Fibroblast of lung (primary cell): ENCODE data around the gene CALHM1. TPM values are rescaled to one million over a fixed set of nuclear protein-coding genes. Genes with fewer than 3 reads are reported as not detected.

Source experiments
- DNase-seq, 2 donors: peaks; one replicate each; pipeline versions ENCODE4 v3.0.0 to v3.0.0-alpha.2; 2010; ENCODE audit warnings: low read depth in 2 of 2
- H2AFZ ChIP-seq: 2 replicates; pipeline ENCODE4 v1.5.1; 2012; ENCODE audit warnings: low read length, control low read depth, inconsistent platforms
- H3K27ac ChIP-seq: 2 replicates; pipeline ENCODE4 v1.5.1; 2011; ENCODE audit warnings: low read length, control low read depth; ENCODE audit not compliant: insufficient read depth
- H3K27me3 ChIP-seq: 2 replicates; pipeline ENCODE4 v1.5.1; 2011; ENCODE audit warnings: mild to moderate bottlenecking, low read length; ENCODE audit not compliant: control insufficient read depth, insufficient read depth
- H3K36me3 ChIP-seq: 2 replicates; pipeline ENCODE4 v1.5.1; 2011; ENCODE audit warnings: low read length; ENCODE audit not compliant: control insufficient read depth, insufficient read depth
- H3K4me1 ChIP-seq: 2 replicates; pipeline ENCODE4 v1.5.1; 2011; ENCODE audit warnings: low read length; ENCODE audit not compliant: control insufficient read depth, insufficient read depth; ENCODE audit errors: extremely low read depth
- H3K4me2 ChIP-seq: 2 replicates; pipeline ENCODE4 v1.5.1; 2011; ENCODE audit warnings: low read length, control low read depth; ENCODE audit not compliant: insufficient read depth; ENCODE audit errors: extremely low read depth
- H3K4me3 ChIP-seq, 4 experiments: fragments of 200-600 bp in 1 of 4; sonication (generic) in 1 of 4; replicated peaks in 1 of 4; 2 replicates each; pipeline ENCODE4 v1.5.1; 2011 to 2016; ENCODE audit warnings: low read length in 4 of 4, low read depth in 3 of 4, mild to moderate bottlenecking in 3 of 4, control low read depth in 2 of 4, inconsistent platforms in 1 of 4, mixed read lengths in 1 of 4; ENCODE audit not compliant: insufficient read depth in 1 of 4; ENCODE audit errors: control extremely low read depth in 1 of 4
- H3K79me2 ChIP-seq: 2 replicates; pipeline ENCODE4 v1.5.1; 2012; ENCODE audit warnings: mild to moderate bottlenecking, low read length, inconsistent platforms; ENCODE audit not compliant: control insufficient read depth, insufficient read depth
- H3K9ac ChIP-seq: 2 replicates; pipeline ENCODE4 v1.5.1; 2011; ENCODE audit warnings: mild to moderate bottlenecking, low read length, control low read depth; ENCODE audit not compliant: insufficient read depth
- H3K9me3 ChIP-seq: 2 replicates; pipeline ENCODE4 v1.5.1; 2012; ENCODE audit warnings: low read depth, low read length; ENCODE audit not compliant: control insufficient read depth, insufficient read depth
- H4K20me1 ChIP-seq: 2 replicates; pipeline ENCODE4 v1.5.1; 2011; ENCODE audit warnings: low read length; ENCODE audit not compliant: control insufficient read depth, insufficient read depth; ENCODE audit errors: extremely low read depth
- CTCF ChIP-seq, 2 donors: IDR thresholded peaks in 1 of 2; conservative IDR thresholded peaks in 1 of 2; 1 replicate in 1 of 2; 2 replicates in 1 of 2; pipeline ENCODE4 v1.5.1; 2011 to 2012; ENCODE audit warnings: low read length in 2 of 2, control low read depth in 1 of 2, inconsistent platforms in 1 of 2, low read depth in 1 of 2, mild to moderate bottlenecking in 1 of 2
- EZH2 ChIP-seq: IDR thresholded peaks from 2 replicates; pipeline ENCODE4 v1.5.1; 2012; ENCODE audit warnings: low read length, control low read depth, mild to moderate bottlenecking; ENCODE audit errors: missing control alignments
- polyA plus RNA-seq, 2 donors: library from polyadenylated mRNA; depleted of rRNA in 1 of 2; stranded (reverse) in 1 of 2; unstranded in 1 of 2; fragments of >200 nt; gene quantifications; 2 replicates each; pipeline ENCODE4 v1.2.1, GENCODE V29; 2011 to 2012; ENCODE audit warnings: missing spikeins in 1 of 2
- total RNA-seq: library from RNA; depleted of rRNA; stranded (reverse); fragments of >200 nt; gene quantifications from 2 replicates; pipeline ENCODE4 v1.2.1, GENCODE V29; 2014

CALHM1 gene
- total and polyA plus RNA-seq, 2 donors (not counting 1 experiment from before 2014, with no cell fraction given): not detected

- Histone ChIP-seq H3K4me3 (no peak overlapping the region), H4K20me1 (no peaks in the 10 kb centered on the region), H2AFZ (no peak overlapping the region), H3K9ac (no peak overlapping the region), H3K27me3 (no peaks in the 10 kb centered on the region), H3K79me2 (no peaks in the 10 kb centered on the region), H3K9me3 (no peaks in the 10 kb centered on the region), H3K27ac (no peak overlapping the region), H3K36me3 (peaks cover 16% of the 10 kb centered on the region), H3K4me1 (no peaks in the 10 kb centered on the region), H3K4me2 (no peak overlapping the region)
- no peak for DNase-seq
- no peak for TF ChIP-seq CTCF (conservative IDR thresholded peaks at IDR 0.05 in 1 of 2, IDR thresholded peaks at IDR 0.05 in 1 of 2; ENCODE audit: low read depth in 1 of 2, low read length in 2 of 2)
- no peak for TF ChIP-seq EZH2
Measured at GRCh38 chr10:103429647-103430046, 29.1 kb downstream of the CALHM1 start.

- Histone ChIP-seq H2AFZ (no peak overlapping the region), H4K20me1 (no peaks in the 10 kb centered on the region), H3K36me3 (peaks cover 19% of the 10 kb centered on the region), H3K27ac (no peak overlapping the region), H3K4me2 (no peak overlapping the region), H3K4me3 (no peak overlapping the region), H3K27me3 (no peaks in the 10 kb centered on the region), H3K9me3 (no peaks in the 10 kb centered on the region), H3K9ac (no peak overlapping the region), H3K79me2 (no peaks in the 10 kb centered on the region), H3K4me1 (no peaks in the 10 kb centered on the region)
- TF ChIP-seq EZH2 (no peak), CTCF (conservative IDR thresholded peaks at IDR 0.05 in 1 of 2, IDR thresholded peaks at IDR 0.05 in 1 of 2; ENCODE audit: low read depth in 1 of 2, low read length in 2 of 2) (no peak)
- no peak for DNase-seq
Measured at GRCh38 chr10:103428989-103429643, 29.6 kb downstream of the CALHM1 start.

- no peak overlapping the region for H3K4me2 ChIP-seq
- H3K79me2 ChIP-seq: no peaks in the 10 kb centered on the region
- H3K27ac ChIP-seq: no peak overlapping the region
- H2AFZ ChIP-seq: no peak overlapping the region
- no peak for TF ChIP-seq EZH2
- no peak for TF ChIP-seq CTCF (conservative IDR thresholded peaks at IDR 0.05 in 1 of 2, IDR thresholded peaks at IDR 0.05 in 1 of 2; ENCODE audit: low read depth in 1 of 2, low read length in 2 of 2)
- no peaks in the 10 kb centered on the region for H4K20me1 ChIP-seq
- H3K9ac ChIP-seq: no peak overlapping the region
- no peak for DNase-seq
- H3K9me3 ChIP-seq: no peaks in the 10 kb centered on the region
- no peaks in the 10 kb centered on the region for H3K4me1 ChIP-seq
- H3K4me3 ChIP-seq: no peak overlapping the region
- no peaks in the 10 kb centered on the region for H3K27me3 ChIP-seq
- peaks cover 24% of the 10 kb centered on the region for H3K36me3 ChIP-seq
Measured at GRCh38 chr10:103427866-103428265, 30.8 kb downstream of the CALHM1 start.
